Measurements from ENCODE around the gene NRN1.
"Not testable (repeated sequence)": the region's sequence is repeated elsewhere in the genome, so short reads cannot be mapped to it uniquely, and the experiment has no call there.

NRN1 gene

GRCh38 chr6:6006428-6007365 lies at the start of gene NRN1:
Gene NRN1 (minus strand): TSS chr6:6006925. CDS start chr6:6006749, 176 bp downstream.
- DNase-seq (ENCODE audit: low spot score) = no peak

- DNase-seq (ENCODE audit: low spot score) = no peak
These were observed 45.5 kb upstream of the NRN1 start for GRCh38 chr6:6052216-6052615.

GRCh38 chr6:6046716-6047115 lies 40.0 kb upstream of the NRN1 start:
- no peak for DNase-seq (ENCODE audit: low spot score)

- no peak for DNase-seq (ENCODE audit: low spot score)
These were observed 33.3 kb upstream of the NRN1 start for GRCh38 chr6:6039946-6040509.

GRCh38 chr6:6037179-6037578 lies 30.5 kb upstream of the NRN1 start:
- no peak for DNase-seq (ENCODE audit: low spot score)

GRCh38 chr6:6033858-6034257 lies 27.1 kb upstream of the NRN1 start:
- DNase-seq (ENCODE audit: low spot score) = no peak

- no peak for DNase-seq (ENCODE audit: low spot score)
These were observed 19.9 kb upstream of the NRN1 start for GRCh38 chr6:6026513-6027205.

- no peak for DNase-seq (ENCODE audit: low spot score)
These were observed 19.0 kb upstream of the NRN1 start for GRCh38 chr6:6025736-6026135.

- DNase-seq (ENCODE audit: low spot score) = no peak
These were observed 17.5 kb upstream of the NRN1 start for GRCh38 chr6:6024220-6024619.

- DNase-seq (ENCODE audit: low spot score) = not testable (repeated sequence)
These were observed 16.1 kb upstream of the NRN1 start for GRCh38 chr6:6022841-6023240.

- no peak for DNase-seq (ENCODE audit: low spot score)
These were observed 2.1 kb upstream of the NRN1 start for GRCh38 chr6:6008648-6009421.

GRCh38 chr6:6008089-6008647 lies 1.4 kb upstream of the NRN1 start:
- no peak for DNase-seq (ENCODE audit: low spot score)

- DNase-seq (ENCODE audit: low spot score) = no peak
These were observed 802 bp upstream of the NRN1 start for GRCh38 chr6:6007366-6008088.

GRCh38 chr6:6006006-6006427 lies 708 bp downstream of the NRN1 start:
- DNase-seq (ENCODE audit: low spot score) = no peak

- no peak for DNase-seq (ENCODE audit: low spot score)
These were observed 1.4 kb downstream of the NRN1 start for GRCh38 chr6:6005051-6006005.

- DNase-seq (ENCODE audit: low spot score) = no peak
These were observed 2.2 kb downstream of the NRN1 start for GRCh38 chr6:6004390-6004995.

- DNase-seq (ENCODE audit: low spot score) = peak; percentile 25
These were observed 2.9 kb downstream of the NRN1 start for GRCh38 chr6:6003621-6004366.

GRCh38 chr6:6002848-6003620 lies 3.7 kb downstream of the NRN1 start:
- no peak for DNase-seq (ENCODE audit: low spot score)

All from pons (tissue), 1 donor.